WTC11 (cell line): Measurements from ENCODE around the gene KLHL26. TPM values are rescaled to one million over a fixed set of nuclear protein-coding genes. Genes with fewer than 3 reads are reported as not detected.

ENCODE experiments used
- ATAC-seq: fragments of 200-7000 bp; cut with Tn5 transposase; 2 replicates; pipeline ENCODE4 v1.10.0; 2021; ENCODE audit warnings: mild to moderate bottlenecking, moderate library complexity
- Bru-seq: library from RNA; stranded (reverse); fragments of 400-500 nt; gene quantifications from one replicate; lab custom pipeline; 2021; lab: Mats Ljungman, UMichigan
- CTCF ChIA-PET: fragments of 300-600 bp; sonication (Branson Sonifier 250); formaldehyde crosslinking; loops from one replicate; lab custom pipeline; 2021; ENCODE audit warnings: antibody characterized with exemption; lab: Charles Lee
- POLR2A ChIA-PET: fragments of 350-600 bp; sonication (Branson Sonifier 250); formaldehyde crosslinking; loops from one replicate; lab custom pipeline; 2021; ENCODE audit warnings: antibody characterized with exemption; lab: Charles Lee
- DNase-seq: peaks from one replicate; pipeline ENCODE4 v3.0.0; 2021; ENCODE audit warnings: low spot score
- H3K27ac Mint-ChIP-seq: 2 replicates; pipeline ENCODE4 v1.8.0; 2021; ENCODE audit warnings: mixed read lengths
- H3K27me3 Mint-ChIP-seq: 2 replicates; pipeline ENCODE4 v1.8.0; 2021; ENCODE audit warnings: low read depth, mild to moderate bottlenecking, moderate library complexity, mixed read lengths
- H3K36me3 Mint-ChIP-seq: 2 replicates; pipeline ENCODE4 v1.8.0; 2021; ENCODE audit warnings: mixed read lengths
- H3K4me1 Mint-ChIP-seq: 2 replicates; pipeline ENCODE4 v1.8.0; 2022; ENCODE audit warnings: mixed read lengths
- H3K4me3 Mint-ChIP-seq: 2 replicates; pipeline ENCODE4 v1.8.0; 2021; ENCODE audit warnings: mild to moderate bottlenecking, moderate library complexity, mixed read lengths
- H3K9me3 Mint-ChIP-seq: 2 replicates; pipeline ENCODE4 v1.8.0; 2021; ENCODE audit warnings: mixed read lengths
- ATF1 ChIP-seq: sonication (generic); formaldehyde crosslinking; IDR thresholded peaks from 2 replicates; pipeline ENCODE4 v1.8.1; 2023; ENCODE audit warnings: mild to moderate bottlenecking, moderate library complexity, missing genetic modification reagents
- ATF3 ChIP-seq: sonication (generic); formaldehyde crosslinking; conservative IDR thresholded peaks from 2 replicates; pipeline ENCODE4 v1.8.1; 2022; ENCODE audit warnings: mild to moderate bottlenecking, missing genetic modification reagents
- CBFB ChIP-seq: sonication (generic); formaldehyde crosslinking; IDR thresholded peaks from 2 replicates; pipeline ENCODE4 v1.8.1; 2022; ENCODE audit warnings: mild to moderate bottlenecking, low read depth, missing genetic modification reagents
- CREM ChIP-seq: sonication (generic); formaldehyde crosslinking; IDR thresholded peaks from 2 replicates; pipeline ENCODE4 v1.8.1; 2022; ENCODE audit warnings: mild to moderate bottlenecking, missing genetic modification reagents, moderate library complexity
- E2F4 ChIP-seq: sonication (generic); formaldehyde crosslinking; IDR thresholded peaks from 2 replicates; pipeline ENCODE4 v1.8.1; 2022; ENCODE audit warnings: low read depth, mild to moderate bottlenecking, moderate library complexity, missing genetic modification reagents, borderline replicate concordance
- E2F5 ChIP-seq: sonication (generic); formaldehyde crosslinking; IDR thresholded peaks from 2 replicates; pipeline ENCODE4 v1.8.1; 2022; ENCODE audit warnings: mild to moderate bottlenecking, moderate library complexity, missing genetic modification reagents
- GTF2I ChIP-seq: fragments of 250-450 bp; sonication (Bioruptor Pico); conservative IDR thresholded peaks from 2 replicates; pipeline ENCODE4 v1.4.0; 2021; ENCODE audit warnings: mild to moderate bottlenecking
- HMGA2 ChIP-seq: fragments of 250-450 bp; sonication (Bioruptor Pico); IDR thresholded peaks from 2 replicates; pipeline ENCODE4 v1.4.0; 2021; ENCODE audit warnings: mild to moderate bottlenecking, moderate library complexity
- IRF2 ChIP-seq: sonication (generic); formaldehyde crosslinking; IDR thresholded peaks from 2 replicates; pipeline ENCODE4 v1.8.0; 2022; ENCODE audit warnings: low read depth, missing genetic modification reagents, borderline replicate concordance
- JUN ChIP-seq: sonication (generic); formaldehyde crosslinking; IDR thresholded peaks from 2 replicates; pipeline ENCODE4 v1.8.0; 2023; ENCODE audit warnings: mild to moderate bottlenecking, missing genetic modification reagents
- MAX ChIP-seq: sonication (generic); formaldehyde crosslinking; IDR thresholded peaks from 2 replicates; pipeline ENCODE4 v1.8.0; 2022; ENCODE audit warnings: mild to moderate bottlenecking, missing genetic modification reagents
- NFE2L1 ChIP-seq: sonication (generic); formaldehyde crosslinking; IDR thresholded peaks from 2 replicates; pipeline ENCODE4 v1.8.1; 2023; ENCODE audit warnings: missing genetic modification reagents
- NR2C2 ChIP-seq: sonication (generic); formaldehyde crosslinking; IDR thresholded peaks from 2 replicates; pipeline ENCODE4 v1.8.0; 2022; ENCODE audit warnings: mild to moderate bottlenecking, missing genetic modification reagents
- PREB ChIP-seq: sonication (generic); formaldehyde crosslinking; IDR thresholded peaks from 2 replicates; pipeline ENCODE4 v1.8.1; 2022; ENCODE audit warnings: mild to moderate bottlenecking, missing genetic modification reagents, moderate library complexity, borderline replicate concordance
- PRRX2 ChIP-seq: fragments of 250-450 bp; sonication (Bioruptor Pico); IDR thresholded peaks from 2 replicates; pipeline ENCODE4 v1.8.0; 2021; ENCODE audit warnings: mild to moderate bottlenecking
- RELA ChIP-seq: sonication (generic); formaldehyde crosslinking; IDR thresholded peaks from 2 replicates; pipeline ENCODE4 v1.8.1; 2022; ENCODE audit warnings: missing genetic modification reagents, mild to moderate bottlenecking, borderline replicate concordance
- SP1 ChIP-seq: sonication (generic); formaldehyde crosslinking; conservative IDR thresholded peaks from 2 replicates; pipeline ENCODE4 v1.8.1; 2022; ENCODE audit warnings: missing genetic modification reagents
- TP53 ChIP-seq: sonication (generic); formaldehyde crosslinking; IDR thresholded peaks from 2 replicates; pipeline ENCODE4 v1.8.1; 2023; ENCODE audit warnings: mild to moderate bottlenecking, missing genetic modification reagents
- ZMAT4 ChIP-seq: fragments of 250-450 bp; sonication (Bioruptor Pico); IDR thresholded peaks from 2 replicates; pipeline ENCODE4 v1.9.0; 2021; ENCODE audit warnings: mild to moderate bottlenecking
- ZNF121 ChIP-seq: sonication (generic); formaldehyde crosslinking; IDR thresholded peaks from 2 replicates; pipeline ENCODE4 v1.8.0; 2023; ENCODE audit warnings: missing genetic modification reagents
- ZNF396 ChIP-seq: fragments of 250-450 bp; sonication (Bioruptor Pico); IDR thresholded peaks from 2 replicates; pipeline ENCODE4 v1.8.0; 2021; ENCODE audit warnings: mild to moderate bottlenecking, moderate library complexity, borderline replicate concordance
- ZNF416 ChIP-seq: fragments of 250-450 bp; sonication (Bioruptor Pico); IDR thresholded peaks from 2 replicates; pipeline ENCODE4 v1.9.0; 2021; ENCODE audit warnings: mild to moderate bottlenecking, inconsistent platforms
- ZNF423 ChIP-seq: fragments of 250-450 bp; sonication (Bioruptor Pico); IDR thresholded peaks from 2 replicates; pipeline ENCODE4 v2.1.2; 2022; ENCODE audit warnings: mild to moderate bottlenecking, moderate library complexity
- long read RNA-seq, 3 experiments: library from RNA in 1 of 3; library from capped mRNA in 1 of 3; library from polyadenylated mRNA in 1 of 3; unstranded in 2 of 3; stranded (forward) in 1 of 3; transcript quantifications; one replicate each; pipeline ENCODE4 v2.0.0, GENCODE V29; 2021
- total RNA-seq: library from RNA; stranded (reverse); gene quantifications from 3 replicates; pipeline ENCODE4 v1.2.3, GENCODE V29; 2021

Gene KLHL26
- total RNA-seq = 13.1 to 14.2 TPM (median 14.2 TPM) in 3 replicates
- percentile 46 among the genes with signal in this experiment for Bru-seq, nascent RNA
- long read RNA-seq, experiment 1, full-length matches to known transcripts = 39 of 49 reads
- long read RNA-seq, experiment 1, partial matches to known transcripts = 1 of 49 reads
- long read RNA-seq, experiment 1, other reads (novel, unspliced or antisense) = 9 of 49 reads
- long read RNA-seq, experiment 2, full-length matches to known transcripts = 2 of 10 reads
- long read RNA-seq, experiment 2, partial matches to known transcripts = 0 of 10 reads
- long read RNA-seq, experiment 2, other reads (novel, unspliced or antisense) = 8 of 10 reads
- long read RNA-seq, experiment 3, partial matches to known transcripts = 0 of 1 reads
- long read RNA-seq, experiment 3, other reads (novel, unspliced or antisense) = 0 of 1 reads

- ATAC-seq = no peak
Observed at GRCh38 chr19:18636969-18637629, at the start of gene KLHL26. KLHL26 (plus strand) TSS chr19:18637028; CDS start chr19:18637055, 27 bp downstream.

GRCh38 chr19:18587561-18587960, 49.3 kb upstream of the KLHL26 start:
- H3K36me3 Mint-ChIP-seq = 0 out of 2 replicates have a peak, but pooled peaks cover 3% of the 10 kb centered on the region
- no peak for ATAC-seq
- peaks cover 22% of the 10 kb centered on the region for H3K4me1 Mint-ChIP-seq
- peak overlapping the region; percentile 86 for H3K4me3 Mint-ChIP-seq
- no peak for DNase-seq
- no peak overlapping the region for H3K27ac Mint-ChIP-seq
- H3K9me3 Mint-ChIP-seq = 0 out of 2 replicates have a peak, but pooled peaks cover 3% of the 10 kb centered on the region
- CTCF ChIA-PET = interaction anchor here (0.6 to 4.5 kb wide), 19 partner anchors 10 to 280 kb away, joined by 3 to 39 read pairs (median 5); partner anchors contain the start of genes ELL, KXD1, UBA52 and UPF1
- H3K27me3 Mint-ChIP-seq = peaks cover 10% of the 10 kb centered on the region
- POLR2A ChIA-PET = interaction anchor here (0.6 to 0.7 kb wide), 2 partner anchors 17 to 82 kb away, joined by 4 to 9 read pairs; no protein-coding TSS in a partner anchor
- TF ChIP-seq ATF3 = no peak
- TF ChIP-seq RELA (CRISPR knock-in tag) = no peak
- TF ChIP-seq JUN (CRISPR knock-in tag) = no peak
- TF ChIP-seq ATF1 (CRISPR knock-in tag) = no peak
- TF ChIP-seq ZNF423 (CRISPR knock-in tag) = no peak
- no peak for TF ChIP-seq NR2C2
- TF ChIP-seq MAX = no peak
- TF ChIP-seq CBFB (CRISPR knock-in tag) = no peak
- TF ChIP-seq PRRX2 (CRISPR knock-in tag) = no peak
- TF ChIP-seq GTF2I = no peak
- TF ChIP-seq NFE2L1 (CRISPR knock-in tag) = no peak
- no peak for TF ChIP-seq TP53
- TF ChIP-seq CREM (CRISPR knock-in tag) = no peak
- TF ChIP-seq ZNF416 = no peak

More at GRCh38 chr19:18636969-18637629, at the start of gene KLHL26:
- Mint-ChIP-seq H3K9me3 (no peaks in the 10 kb centered on the region), H3K4me1 (peaks cover 12% of the 10 kb centered on the region), H3K4me3 (peak within 1 kb of the TSS; percentile 79), H3K27ac (peak within 1 kb of the TSS; percentile 97), H3K36me3 (no peaks in the 10 kb centered on the region), H3K27me3 (peaks cover 26% of the 10 kb centered on the region)
- TF ChIP-seq IRF2 (CRISPR knock-in tag) (no peak), JUN (CRISPR knock-in tag) (0 out of 2 replicates have a peak, but pooled peaks have one; percentile 26), SP1 (0 out of 2 replicates have a peak, but pooled peaks have one; percentile 9), ZNF121 (CRISPR knock-in tag) (no peak), E2F4 (CRISPR knock-in tag) (no peak), ZMAT4 (no peak), E2F5 (0 out of 2 replicates have a peak, but pooled peaks have one; percentile 25), ZNF396 (CRISPR knock-in tag) (no peak), HMGA2 (no peak), PREB (no peak)
- CTCF ChIA-PET = interaction anchor here (0.6 kb wide), 1 partner anchor 16 kb away, joined by 4 read pairs; no protein-coding TSS in a partner anchor
- POLR2A ChIA-PET = no interaction called here
- DNase-seq = no peak
